GM11168 (cell line): Measurements from ENCODE around the gene TRMT1.

Experiments
- in situ Hi-C: fragments of 300-500 bp; cut with MboI; formaldehyde crosslinking; loops from one replicate; pipeline ENCODE4 v1.12.0; 2022; ENCODE audit warnings: low sequenced_read_pairs; ENCODE audit not compliant: unreplicated experiment

Gene TRMT1

DNA sequence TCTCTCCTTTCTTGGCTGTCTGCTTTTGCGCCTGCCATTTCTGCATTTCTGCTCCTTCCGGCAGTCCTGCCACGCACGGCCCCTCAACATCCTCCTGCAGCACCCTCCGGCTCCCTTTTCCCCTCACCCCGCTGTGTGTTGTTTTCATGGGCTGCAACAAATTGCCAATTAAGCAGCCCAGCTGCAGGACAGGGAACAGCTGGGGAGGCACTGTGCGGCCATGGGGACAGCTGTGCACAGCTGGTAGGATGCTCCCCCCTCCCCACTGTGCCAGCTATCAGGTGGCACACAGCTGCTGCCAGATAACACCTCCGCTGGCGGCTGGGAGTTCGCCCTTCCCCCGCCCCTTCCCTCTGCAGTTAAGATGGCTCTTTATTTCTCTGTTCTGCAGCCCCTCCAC lies 39.3 kb downstream of the TRMT1 start:
- in situ Hi-C loops, result no loop called here

DNA sequence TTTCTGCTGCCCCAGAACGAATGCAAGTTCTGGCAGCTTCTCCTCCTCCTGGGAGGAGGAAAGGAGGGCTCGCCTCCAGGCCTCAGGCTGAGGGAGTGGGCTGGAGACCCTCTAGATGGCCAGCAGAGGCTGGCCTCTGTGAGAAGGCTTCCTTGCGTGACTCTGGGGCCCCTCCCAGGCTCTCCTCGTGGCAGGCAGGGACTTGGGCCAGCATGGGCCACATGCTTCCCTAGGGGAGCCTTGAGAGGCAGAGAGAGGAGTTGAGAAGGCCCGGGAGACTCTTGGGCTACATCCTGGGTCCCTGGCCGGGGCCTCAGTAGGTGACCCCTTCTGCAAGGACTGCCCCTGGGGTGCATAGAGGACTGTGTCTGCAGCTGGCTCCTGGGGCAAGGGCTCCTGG lies 39.8 kb downstream of the TRMT1 start:
- in situ Hi-C loops, result no loop called here

DNA sequence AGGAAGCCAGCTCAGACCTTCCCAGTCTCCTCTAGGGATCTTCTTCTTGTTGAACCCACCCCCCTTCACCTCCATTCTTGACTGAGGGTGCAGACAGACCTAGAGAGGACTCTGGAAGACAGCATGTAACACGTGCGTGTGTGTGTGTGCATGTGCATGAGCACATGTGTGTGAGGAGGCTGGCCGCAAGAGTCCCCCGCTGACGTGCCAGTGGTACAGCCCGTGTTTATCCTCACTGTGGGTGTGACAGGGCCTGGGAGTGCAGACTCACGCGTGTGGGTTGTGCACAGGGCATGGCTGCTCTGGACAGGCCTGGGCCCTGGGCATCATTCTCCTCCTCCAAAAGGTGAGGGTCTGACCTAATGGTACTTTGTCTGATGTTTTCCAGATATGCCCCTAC lies 40.2 kb downstream of the TRMT1 start:
- in situ Hi-C loops, result no loop called here

DNA sequence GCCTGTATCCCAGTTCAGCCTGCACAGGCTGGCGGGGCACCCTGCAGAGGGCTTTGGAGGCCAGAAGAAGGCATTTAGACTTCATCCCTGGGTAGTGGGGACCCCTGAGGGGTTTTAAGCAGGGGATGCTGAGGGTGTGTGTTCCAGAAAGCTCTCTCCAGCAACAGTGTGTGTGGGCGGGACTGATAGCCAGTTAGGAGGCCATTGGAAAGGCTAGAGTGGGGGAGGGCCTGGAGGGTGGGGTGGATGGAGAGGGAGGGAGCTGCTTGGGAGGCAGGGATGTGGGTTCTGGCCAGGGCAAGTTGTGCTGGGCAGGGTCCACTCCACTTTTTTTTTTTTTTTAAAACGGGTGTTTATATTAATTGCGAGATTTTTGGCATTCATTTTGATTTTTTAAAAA lies 42.2 kb downstream of the TRMT1 start:
- in situ Hi-C loops, result no loop called here

DNA sequence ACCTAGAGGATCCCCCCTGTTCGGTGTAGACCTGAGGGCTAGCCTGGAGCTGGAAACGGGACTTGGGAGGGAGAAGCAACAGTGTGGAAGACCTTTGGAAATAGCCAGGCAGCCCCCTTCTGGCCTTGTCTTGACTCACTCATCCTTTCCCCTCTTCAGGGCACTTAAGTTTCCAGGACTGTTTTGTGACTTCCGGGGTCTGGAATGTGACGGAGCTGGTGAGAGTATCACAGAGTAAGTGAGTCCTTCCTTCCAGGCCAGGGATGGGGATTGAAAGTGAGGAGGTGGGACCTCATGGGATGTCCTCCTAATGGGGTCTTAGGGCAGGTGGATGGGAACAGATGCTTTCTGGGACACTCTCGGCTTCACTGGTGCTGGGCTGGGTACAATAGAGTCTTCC lies 43.3 kb downstream of the TRMT1 start:
- in situ Hi-C loops, result no loop called here

DNA sequence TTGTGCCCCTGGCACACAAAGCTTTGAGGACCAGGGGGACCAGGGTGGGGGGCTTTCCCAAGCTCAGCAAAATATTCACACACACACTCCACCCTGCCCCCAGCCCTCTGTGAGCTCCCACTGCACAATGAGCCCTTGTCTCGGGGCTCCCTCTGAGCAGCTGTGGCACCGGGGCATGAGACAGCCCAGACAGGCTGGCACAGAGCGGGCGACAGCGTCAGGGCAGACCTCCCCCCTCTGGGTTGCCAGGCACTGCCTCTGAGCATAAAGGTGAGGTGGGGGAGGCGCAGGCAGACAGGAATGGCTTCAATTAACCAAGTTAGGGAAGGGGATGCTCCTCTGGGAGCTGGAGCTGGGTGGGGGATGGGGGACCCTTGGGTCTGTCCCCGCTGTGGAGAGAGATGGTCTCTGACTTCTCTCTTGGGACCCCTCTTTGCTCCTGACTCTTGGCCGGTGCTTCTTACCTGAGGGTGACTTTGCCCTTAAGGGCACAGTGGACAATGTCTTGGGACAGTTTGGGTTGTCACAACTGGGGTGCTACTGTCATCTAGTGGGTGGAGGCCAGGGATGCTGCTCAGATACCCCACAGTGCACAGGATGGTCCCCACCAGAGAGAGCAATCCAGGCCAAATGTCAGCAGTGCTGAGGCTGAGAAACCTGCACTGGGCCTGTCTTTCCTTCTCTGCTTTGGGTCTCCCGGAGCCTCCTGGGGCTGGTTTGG lies 44.2 kb downstream of the TRMT1 start:
- in situ Hi-C loops, result no loop called here

DNA sequence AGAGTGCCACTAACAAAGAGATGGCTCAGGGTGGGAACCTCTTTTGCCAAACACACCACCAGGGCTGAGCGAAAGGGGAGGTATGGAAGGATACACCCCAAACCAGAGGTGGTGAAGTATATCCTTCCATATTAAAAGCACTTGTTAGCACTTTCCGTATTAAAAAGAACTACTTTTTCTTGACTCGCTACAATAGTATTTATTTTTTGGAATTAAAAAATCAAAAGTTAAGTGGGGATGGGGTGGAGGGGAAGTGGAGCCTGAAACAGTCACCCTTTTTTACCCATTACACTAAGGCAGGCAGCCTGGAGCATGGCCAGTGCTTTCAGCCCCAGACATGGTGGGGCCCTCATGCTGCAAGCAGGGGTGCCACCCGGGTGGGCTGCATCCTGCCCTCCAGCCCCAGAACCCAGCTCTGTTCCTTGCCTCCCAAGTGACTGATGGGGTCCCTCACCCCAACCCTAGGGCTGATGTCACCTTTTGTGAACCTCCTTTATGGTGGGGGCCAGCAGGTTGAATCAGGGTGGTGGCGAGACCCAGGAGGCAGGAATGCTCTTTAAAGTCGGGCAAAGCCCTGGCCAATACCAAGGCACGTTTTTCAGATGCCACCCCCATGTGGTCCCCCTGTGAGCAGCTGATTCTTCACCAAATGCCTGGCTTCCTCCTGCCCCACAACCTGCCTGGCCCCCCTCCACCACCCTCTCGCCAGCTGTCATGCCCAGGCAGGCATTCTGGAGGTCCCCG lies 44.9 kb downstream of the TRMT1 start:
- in situ Hi-C loops, result no loop called here

DNA sequence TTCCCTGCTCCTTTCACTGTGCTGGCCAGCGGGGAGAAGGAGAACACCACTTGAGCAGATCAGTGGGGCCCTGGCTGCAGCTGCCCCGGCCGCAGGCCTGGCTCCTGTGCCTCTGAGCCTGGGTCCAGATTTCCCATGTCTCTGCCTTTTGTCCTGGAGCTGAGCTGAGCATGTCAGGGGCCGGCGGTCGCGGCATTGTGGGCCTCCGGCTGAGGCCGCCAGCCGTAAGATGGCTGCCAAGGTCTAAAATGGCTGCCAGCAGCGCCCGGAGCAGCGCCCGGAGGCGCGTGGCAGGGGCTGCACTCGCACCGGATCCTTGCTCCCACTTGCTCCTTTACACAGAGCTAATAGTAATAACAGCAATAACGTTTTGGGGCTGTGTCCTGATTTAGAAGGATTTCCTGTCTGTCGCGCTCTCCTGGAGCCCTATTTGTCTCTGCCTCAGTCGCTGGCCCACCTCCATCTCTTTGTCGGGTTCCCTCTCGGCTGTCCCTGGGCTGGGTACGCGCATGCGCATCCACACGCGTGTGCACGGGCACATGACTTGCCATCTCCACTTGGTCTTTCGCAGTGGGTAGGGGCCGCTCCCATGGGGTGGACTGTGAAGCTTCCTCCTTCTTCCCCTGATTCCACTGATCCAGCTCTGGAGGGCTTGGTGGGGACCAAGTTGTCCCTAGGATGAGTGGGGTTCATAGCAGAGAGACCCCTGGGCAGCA lies 46.0 kb downstream of the TRMT1 start:
- in situ Hi-C loops, result no loop called here

DNA sequence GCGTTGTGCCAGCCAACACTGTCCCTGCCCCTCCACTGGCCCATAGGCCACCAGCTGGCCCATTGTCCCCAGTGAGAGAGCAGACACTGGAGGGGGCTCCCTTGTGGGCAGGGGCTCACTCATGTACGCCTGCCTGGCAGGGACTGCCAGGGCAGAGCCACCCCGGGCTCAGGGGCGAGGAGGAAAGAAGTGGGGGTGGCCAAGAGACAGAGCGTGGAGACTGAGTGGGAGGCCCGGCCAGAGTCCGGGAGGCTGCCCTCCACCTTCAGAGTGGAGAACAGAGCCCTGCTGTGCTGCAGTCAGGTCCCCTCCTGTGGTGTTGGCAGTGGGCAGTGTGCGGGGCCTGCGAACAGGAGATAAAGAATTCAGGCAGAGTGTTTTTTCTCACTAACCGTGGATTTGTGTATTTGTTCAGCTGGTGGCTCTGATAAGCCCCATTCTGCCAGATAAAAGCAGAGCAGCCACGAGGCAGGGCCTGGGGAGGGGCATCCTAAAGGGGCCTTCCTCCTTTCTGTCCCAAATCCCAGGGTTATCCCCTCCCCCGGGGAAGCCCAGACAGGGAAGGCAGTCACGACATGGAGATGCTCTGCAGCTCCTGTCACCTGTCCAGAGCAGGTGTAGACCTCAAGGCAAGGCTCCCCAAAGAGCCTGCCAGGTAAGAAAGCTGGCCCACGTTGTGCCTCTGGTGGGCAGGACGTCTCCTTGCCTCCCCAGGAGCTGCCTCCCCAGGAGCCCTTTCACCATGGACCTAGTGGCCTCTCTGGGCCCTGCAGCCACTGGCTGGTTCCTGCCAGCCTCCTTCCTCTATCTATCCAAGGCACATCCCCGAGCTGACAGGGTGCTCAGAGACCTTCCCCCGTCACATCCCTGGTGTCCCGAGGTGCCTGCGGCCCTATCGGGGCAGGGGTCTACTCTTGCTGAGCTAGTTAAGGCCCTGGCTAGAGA lies 46.9 kb downstream of the TRMT1 start:
- in situ Hi-C loops, result no loop called here

DNA sequence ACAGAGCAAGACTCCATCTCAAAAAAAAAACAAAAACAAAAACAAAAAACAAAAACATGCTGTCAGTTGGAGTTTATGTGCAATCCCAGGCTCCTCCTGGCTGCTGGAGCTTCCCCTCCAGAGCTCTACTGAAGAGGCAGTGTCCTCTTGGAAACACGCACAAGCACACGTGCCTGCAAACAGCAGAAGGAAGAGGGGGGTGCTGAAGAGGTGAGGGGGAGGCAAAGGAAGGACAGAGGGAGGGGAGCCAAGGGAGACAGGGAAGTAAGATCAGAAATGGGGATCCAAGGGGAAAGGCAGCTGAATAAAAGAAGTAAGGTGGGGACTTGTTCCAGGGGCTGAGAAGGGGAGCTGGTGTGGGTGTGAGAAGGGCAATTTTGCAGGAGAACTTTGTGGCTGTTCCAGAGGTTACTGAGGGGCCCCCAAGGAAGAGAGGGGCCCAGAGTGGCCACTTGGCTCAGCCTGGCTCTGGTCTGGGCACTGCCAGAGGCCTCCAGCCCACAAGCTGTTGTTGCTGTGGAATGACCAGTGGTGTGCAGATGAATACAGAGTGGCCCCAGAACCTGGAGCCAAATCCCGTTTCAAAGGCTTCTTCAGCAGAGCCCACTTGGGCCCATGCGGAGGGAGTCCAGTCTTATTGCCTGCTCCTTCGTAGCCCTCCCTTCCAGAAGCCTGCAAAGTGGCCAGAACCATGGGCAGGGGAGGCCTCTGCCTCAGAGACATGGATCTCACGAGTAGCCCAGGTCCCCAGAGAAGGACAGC lies 48.3 kb downstream of the TRMT1 start:
- in situ Hi-C loops, result no loop called here

DNA sequence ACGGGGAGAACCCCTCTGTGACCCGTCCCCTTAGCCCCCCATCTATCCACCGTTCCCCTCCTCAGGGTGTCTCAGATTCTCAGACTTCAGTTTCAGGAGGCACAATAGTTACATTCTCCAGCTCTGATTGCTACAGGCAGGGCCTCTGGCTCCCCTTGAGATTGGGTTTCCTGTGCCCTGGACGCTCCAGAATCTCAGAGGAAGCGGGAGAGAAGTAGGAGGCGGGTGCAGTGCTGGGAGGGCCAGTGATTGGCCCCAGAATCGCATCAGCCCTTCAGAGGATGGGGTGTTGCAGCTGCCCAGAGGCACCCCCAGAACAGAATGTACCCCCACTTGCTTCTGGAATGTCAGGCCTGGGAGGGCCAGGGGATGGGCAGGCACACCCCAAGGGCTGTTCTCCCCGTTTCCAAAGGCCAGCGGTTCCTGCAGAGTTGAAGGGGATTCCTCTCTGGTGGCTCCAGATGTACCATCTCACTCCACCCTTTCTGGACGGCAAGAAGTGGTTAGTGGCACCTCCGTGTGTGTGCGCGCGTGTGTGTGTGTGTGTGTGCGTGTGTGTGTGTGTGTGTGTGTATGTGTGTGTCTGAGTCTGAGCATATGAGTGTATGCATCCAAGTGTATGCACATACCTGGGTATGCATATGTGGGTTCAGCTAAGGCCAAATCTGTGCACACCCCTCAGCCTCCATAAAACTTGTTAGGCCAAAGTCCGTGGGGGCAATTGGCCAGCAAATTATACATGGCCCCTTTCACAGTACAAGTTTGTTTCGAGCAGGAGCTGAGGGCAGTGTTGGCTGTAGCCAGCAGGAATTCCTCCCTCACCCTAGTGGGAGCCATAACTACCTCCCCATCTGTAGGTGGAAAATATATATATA lies 49.4 kb downstream of the TRMT1 start:
- in situ Hi-C loops, result no loop called here

DNA sequence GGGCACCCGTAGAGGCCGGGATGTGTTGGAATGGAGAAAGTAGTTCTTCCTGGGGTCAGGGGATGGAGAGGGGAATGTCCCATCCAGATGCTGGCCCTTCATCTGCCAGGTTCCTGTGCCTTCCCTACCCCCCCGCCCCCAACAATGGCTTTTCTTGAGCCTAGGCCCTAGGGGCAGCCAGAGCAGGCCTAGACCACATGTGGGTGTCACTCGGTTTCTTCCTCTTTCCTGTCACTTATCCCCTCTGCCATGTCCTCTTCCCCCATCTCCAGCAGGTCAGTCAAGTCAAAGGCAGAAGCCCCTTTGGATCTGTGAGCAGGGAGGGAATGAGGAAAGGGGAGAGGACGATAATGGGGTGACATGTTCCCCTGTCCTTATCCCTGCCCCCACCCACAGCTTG lies 50.3 kb downstream of the TRMT1 start:
- in situ Hi-C loops, result no loop called here

DNA sequence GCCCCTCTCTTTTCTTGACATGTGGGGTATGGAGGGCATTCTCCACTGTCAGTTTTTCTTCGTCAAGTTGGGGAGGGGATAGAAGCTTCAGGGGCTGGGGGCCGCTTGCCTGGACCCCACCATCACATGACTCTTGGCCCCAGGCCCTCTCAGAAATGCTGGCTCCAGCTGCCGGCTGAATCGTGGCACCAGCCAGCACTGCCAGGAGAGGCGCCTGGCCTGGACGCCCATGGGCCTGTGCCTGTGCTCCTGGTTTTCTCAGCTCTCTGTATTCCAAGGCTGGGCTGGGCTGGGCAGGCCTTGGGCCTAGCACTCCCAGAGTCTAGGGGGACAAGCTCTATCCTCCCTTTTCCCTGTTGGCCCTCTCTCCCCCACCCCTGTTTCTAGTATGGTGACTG lies 52.4 kb downstream of the TRMT1 start:
- in situ Hi-C loops, result no loop called here

DNA sequence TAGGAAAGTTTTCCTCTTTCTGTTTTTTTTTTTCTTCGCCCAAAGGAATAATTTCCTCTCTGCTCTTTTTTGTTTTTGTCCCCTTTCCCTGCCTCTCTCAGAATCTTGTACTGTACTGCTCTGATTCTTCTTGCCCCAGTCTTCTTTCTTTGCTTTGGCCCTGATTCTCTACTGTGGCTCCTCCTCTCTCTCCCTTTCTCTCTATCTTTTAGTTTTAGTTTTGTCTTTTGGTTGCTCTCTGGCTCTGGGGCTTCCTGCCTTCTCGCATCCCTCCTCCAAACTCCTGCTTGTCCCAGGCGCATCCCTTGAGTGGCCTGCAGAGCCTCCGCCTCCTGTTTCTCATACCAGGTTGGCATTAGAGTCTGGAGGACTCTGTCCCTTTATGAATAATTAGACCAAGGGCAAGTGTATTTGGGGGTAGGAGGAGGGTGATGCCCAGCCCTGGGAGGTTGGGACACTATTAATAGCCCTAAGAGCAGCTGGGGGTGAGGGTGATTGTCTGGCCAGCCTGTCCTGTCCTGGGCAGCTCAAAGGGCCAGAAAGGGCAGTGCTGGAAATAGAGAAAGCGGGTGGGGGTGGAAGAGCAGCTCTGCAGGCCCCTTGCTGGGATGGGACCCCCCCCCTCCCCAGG lies 53.0 kb downstream of the TRMT1 start:
- in situ Hi-C loops, result no loop called here

DNA sequence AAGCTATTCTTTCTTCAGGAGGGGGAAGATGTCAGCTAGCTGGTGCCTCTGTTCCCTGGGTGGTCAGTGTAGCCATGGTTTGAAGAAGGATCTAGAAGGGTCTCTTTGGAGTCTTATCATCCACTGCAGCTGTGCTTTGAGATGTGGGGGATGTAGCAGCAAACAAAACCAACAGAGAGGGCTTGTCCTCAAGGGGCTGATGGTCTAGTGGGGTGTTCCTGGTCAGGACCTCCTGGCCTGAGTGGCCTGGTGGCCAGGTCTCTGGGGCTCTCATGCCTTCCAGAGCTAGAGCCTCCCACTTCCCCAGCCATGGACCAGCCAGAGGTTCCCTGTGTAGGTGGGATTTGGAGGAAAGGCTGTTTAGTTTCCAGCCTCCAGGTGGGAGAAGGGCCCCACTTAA lies 54.2 kb downstream of the TRMT1 start:
- in situ Hi-C loops, result no loop called here

DNA sequence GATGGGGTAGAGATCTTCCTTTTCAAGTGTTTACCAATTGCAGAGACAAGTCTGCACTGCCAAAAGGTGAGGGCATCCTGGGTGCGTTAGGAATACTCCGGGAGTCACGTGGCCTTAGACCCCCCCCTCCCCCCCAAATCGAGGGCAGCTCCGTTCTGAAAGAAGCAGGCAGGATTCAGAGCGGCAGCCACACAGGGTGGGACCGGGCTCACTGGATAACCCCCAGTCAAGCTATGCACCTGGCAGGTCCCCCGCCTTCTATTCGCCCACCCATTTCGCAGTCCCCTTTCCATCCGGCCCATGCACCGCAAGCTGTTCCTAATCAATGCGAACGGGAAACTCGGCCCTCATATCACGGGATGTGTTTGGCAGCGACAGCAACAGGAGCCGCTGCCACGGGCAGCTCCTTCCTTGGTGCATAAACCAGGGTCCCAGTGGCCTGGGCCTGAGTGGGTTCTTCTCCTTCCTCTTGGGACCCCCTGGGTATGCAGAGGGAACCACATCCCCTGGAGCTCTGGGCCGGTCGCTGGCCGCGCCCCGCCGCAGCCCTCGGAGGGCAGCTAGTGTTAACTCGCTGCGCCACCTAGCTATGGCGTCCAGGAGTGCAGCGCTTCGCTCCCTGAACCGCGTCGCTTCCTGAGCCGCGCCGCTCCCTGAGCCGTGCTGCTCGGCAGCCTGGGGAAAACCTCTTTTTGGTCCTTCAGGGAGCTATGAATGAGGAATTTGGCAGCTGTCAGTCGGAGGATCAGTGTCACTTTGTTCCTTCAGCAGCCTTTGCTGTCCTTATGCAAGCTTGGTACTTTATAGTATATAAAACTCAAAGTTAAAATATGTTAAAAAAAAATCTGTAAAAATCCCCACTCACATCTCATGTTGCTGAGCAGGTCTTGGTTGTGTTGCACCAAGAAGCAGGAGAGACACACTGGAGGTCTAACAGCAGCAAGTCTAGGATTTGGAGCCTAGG lies 55.3 kb downstream of the TRMT1 start:
- in situ Hi-C loops, result no loop called here
